SW 1271 (cell line): ENCODE data around the gene RPL37A.

Experiments used
- DNase-seq, 2 experiments: peaks; one replicate each; lab custom pipeline; 2025; lab: John Stamatoyannopoulos, UW

Gene RPL37A

GRCh38 chr2:216490061-216490460 lies 8.6 kb upstream of the RPL37A start:
- DNase-seq, result peak in 1 of 2 experiments; percentile 25

- no peak for DNase-seq
Observed at GRCh38 chr2:216491793-216492596, 6.6 kb upstream of the RPL37A start.

GRCh38 chr2:216492597-216493333 lies 5.9 kb upstream of the RPL37A start:
- no peak for DNase-seq

GRCh38 chr2:216493334-216493685 lies 5.3 kb upstream of the RPL37A start:
- no peak for DNase-seq

DNA sequence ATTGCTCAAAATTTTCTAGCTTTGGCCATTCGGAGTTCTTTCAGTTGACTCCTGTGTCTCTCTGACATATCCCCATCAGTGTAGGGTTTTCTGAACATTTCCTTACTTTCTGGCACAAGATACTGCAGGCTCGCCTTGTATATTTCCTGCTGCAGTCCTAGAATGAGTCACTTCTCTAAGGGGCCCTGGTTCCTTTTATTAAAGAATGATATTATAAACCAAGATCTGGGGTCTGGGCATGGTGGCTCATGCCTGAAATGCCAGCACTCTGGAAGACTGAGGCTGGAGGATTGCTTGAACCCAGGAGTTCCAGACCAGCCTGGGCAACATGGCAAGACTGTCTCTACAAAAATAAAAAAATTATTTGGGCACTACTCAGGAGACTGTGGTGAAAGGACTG lies 3.0 kb upstream of the RPL37A start:
- no peak for DNase-seq

DNA sequence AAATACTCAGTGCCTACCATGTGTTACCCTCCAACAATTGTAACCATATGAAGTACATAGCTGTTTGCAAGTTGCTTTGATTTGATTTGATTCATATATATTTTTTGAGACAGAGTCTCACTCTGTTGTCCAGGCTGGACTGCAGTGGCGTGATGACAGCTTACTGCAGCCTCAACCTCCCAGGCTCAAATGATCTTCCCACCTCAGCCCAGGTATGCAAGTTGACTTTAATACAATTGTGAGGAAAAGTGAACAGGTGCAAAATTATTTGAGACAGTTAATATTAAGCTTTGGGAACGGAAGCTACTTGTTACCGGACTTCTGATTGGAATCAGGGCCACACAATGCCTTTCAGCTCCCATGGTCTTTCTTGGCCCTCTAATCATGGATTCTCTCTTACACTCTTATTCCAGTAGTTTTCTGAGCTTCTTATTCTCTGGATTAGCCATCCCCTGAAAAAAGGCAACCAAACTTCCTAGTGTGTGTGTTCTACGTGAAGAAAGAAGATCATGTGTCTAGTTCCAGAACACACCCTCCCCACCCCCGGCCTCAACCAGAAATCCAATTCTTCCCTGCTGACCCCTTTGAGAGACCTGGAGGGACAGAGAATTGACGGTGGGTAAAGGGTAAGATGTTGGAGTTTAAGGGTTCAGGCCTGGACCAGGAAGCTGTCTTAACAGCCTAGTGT lies 1.1 kb upstream of the RPL37A start:
- no peak for DNase-seq

GRCh38 chr2:216498070-216498378 lies 620 bp upstream of the RPL37A start:
- no peak for DNase-seq

DNA sequence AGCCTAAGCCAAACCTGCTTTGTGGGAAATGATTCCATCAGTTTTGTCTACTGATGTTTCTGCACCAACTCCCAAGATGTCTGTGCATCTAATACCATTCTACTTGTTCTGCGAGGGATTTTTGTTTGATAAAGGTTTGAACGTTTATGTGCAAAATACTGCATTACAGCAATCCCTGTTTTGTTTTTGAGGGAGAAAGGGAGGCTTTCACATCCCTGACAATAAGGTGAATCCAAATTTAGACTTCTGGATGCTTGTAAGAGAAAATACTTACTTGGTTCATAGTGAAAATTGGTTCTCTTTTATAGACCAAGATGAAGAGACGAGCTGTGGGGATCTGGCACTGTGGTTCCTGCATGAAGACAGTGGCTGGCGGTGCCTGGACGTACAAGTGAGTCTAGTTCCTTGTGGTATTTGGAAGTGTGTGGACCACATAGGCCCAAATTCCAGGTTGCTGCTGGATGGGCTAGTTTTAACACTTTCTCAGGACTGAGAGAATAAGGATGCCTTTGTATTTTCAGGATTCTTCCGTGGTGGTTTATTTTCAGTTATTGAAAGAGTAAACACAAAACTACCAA lies 1.1 kb downstream of the RPL37A start:
- no peak for DNase-seq

GRCh38 chr2:216500572-216500971 lies 1.9 kb downstream of the RPL37A start:
- no peak for DNase-seq

- DNase-seq, result no peak
Observed at GRCh38 chr2:216501854-216502253, 3.2 kb downstream of the RPL37A start.

- no peak for DNase-seq
Observed at GRCh38 chr2:216502381-216503158, 3.9 kb downstream of the RPL37A start.

GRCh38 chr2:216503159-216503629 lies 4.5 kb downstream of the RPL37A start:
- DNase-seq, result no peak

DNA sequence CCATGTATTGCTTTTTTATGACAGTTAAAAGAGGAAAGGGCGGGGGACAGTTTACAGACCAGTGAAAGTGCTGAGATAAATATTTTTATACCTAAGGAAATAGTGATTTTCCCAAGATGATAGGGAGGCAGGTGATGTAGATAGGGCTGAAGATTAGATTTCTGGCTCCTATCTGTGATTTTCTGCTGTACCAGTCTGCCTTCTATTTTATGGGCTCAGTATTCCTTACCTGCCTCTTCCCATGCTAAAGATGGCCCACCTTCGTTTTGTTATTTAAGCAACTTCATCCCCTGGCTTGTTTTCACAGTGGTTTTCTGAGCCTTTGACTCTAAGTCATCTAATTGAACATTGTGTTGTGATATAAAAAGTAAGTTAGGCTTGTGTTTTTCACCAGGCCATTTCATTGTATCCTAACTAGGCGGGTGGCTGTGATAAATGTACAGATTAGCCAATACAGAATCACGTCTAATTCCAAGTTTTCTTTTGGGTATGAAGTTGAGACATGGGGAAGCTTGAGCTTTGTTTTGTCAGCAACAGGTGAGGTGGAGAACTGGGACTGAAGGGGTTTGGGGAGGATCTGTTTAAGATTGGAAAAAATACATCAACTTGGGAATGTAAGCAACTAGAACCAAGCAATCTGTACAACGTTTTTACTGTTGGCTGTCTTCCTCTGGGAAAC lies 5.2 kb downstream of the RPL37A start:
- no peak for DNase-seq

DNA sequence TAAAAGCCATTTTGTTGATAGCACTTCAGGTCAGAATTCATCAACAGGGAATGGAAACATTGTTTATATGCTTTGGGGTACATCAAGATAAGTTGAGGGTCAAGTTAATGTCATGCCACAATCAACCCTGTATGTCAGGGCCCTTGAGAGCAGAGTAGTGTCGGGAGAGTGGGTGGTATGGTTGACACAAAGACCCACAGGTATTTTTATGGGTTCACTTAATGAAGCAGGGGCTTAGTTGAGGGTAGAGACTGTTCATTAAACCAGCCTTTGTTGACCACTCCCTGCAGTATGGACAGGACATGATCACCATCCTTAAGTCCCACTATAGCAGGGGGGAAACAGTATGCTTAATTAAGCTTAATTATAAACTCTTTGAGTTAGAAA lies 5.7 kb downstream of the RPL37A start:
- no peak for DNase-seq

DNA sequence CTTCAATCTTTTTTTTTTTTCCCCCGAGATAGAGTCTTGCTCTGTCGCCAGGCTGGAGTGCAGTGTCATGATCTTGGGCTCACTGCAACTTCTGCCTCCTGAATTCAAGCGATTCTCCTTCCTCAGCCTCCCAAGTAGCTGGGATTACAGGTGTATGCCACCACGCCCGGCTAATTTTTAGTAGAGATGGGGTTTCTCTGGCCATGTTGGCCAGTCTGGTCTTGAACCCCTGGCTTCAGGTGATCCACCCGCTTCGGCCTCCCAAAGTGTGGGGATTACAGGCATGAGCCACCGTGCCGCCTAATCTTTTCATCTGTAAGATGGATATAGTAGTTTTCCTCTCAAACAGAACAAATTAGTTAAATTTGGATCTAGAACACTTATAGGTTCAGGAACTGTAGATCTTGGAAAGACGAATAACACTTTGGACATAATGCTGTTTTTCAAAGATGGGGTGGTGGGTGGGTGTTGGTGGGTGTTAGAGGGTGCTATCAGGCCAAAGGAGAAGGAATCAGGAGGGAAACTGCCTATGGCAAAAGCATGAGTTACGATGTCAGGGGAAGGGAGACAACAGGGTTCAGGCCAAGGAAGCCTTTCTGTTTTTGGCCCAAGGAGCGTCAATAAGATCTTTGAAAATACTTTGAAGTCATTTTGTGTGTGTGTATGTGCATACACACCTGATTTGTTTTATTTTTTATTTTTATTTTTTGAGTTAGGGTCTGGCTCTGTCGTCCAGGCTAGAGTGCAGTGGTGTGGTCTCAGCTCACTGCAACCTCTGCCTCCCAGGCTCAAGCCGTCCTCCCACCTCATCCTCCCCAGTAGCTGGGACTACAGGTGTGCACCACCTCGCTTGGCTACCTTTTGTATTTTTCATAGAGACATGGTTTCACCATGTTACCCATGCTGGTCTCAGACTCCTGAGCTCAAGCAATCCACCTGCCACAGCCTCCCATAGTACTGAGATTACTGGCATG lies 6.8 kb downstream of the RPL37A start:
- DNase-seq, result no peak

GRCh38 chr2:216507220-216508160 lies 8.8 kb downstream of the RPL37A start:
- no peak for DNase-seq

DNA sequence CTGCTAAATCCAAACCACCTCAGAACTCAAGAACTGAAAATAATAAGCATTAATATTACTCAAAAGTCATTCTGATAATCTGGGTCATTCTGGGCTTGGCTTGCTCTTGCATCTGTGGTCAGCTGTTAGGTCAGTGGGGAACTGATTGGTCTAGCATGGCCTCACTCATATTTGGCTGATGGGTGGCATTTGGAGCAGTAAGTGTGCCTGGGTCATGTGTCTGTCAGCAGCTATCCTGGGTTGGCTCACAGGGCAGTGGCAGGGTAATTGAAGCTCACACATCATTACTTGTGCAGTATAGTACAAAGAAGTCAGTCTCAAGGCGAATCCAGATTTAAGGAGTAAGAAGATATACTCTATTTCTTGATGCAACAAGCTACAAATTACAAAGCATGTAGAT lies 9.6 kb downstream of the RPL37A start:
- no peak for DNase-seq

DNA sequence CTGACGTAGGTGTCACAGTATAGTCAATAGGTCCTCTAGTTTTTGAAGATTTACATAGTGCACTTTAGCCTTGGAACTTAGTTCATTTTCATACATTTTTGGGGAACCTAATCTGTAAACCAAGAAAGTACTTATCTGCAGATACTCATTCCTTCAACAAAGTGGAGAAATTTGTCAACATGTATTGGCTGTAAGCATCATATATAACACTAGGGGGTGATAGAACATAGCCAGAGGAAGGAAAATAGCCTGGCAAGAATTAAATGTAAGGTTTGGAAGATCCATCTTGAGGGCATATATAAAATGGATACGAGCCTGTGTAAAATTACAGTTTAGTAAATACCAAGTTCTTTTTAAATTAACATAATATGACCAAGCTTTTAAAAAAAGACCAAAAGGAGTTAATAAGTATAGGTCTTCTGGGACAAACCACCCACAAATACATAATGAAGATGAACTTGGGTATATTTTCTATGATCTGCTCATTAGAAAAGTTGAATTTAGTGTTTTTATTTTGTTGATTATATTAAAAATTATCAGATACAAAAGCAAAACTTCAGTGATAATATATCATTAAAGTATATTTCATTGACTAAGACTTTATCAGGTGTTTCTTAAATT lies 18.2 kb downstream of the RPL37A start:
- peak in 1 of 2 experiments; percentile 57 for DNase-seq
